Activated T-cell treated with anti-CD3 and anti-CD28 coated beads, Interleukin-2, amount 50 U/mL, for 24 hours (primary cell): Measurements from ENCODE around the gene ATP6V0C.

Experiments used
- DNase-seq: peaks from one replicate; pipeline ENCODE4 v3.0.0-alpha.2; 2020
- H3K27ac Mint-ChIP-seq: 2 replicates; pipeline ENCODE4 v1.8.0; 2020; ENCODE audit warnings: mild to moderate bottlenecking, mixed read lengths
- H3K27me3 Mint-ChIP-seq: 2 replicates; pipeline ENCODE4 v1.8.0; 2020; ENCODE audit warnings: mixed read lengths
- H3K36me3 Mint-ChIP-seq: 2 replicates; pipeline ENCODE4 v1.8.0; 2020; ENCODE audit warnings: low read depth, mixed read lengths
- H3K4me1 Mint-ChIP-seq: 2 replicates; pipeline ENCODE4 v1.8.0; 2020; ENCODE audit warnings: low read depth, mixed read lengths
- H3K4me3 Mint-ChIP-seq: 2 replicates; pipeline ENCODE4 v1.8.0; 2020; ENCODE audit warnings: mild to moderate bottlenecking, moderate library complexity, mixed read lengths
- H3K9me3 Mint-ChIP-seq: 2 replicates; pipeline ENCODE4 v1.8.0; 2020; ENCODE audit warnings: mixed read lengths

ATP6V0C gene

DNA sequence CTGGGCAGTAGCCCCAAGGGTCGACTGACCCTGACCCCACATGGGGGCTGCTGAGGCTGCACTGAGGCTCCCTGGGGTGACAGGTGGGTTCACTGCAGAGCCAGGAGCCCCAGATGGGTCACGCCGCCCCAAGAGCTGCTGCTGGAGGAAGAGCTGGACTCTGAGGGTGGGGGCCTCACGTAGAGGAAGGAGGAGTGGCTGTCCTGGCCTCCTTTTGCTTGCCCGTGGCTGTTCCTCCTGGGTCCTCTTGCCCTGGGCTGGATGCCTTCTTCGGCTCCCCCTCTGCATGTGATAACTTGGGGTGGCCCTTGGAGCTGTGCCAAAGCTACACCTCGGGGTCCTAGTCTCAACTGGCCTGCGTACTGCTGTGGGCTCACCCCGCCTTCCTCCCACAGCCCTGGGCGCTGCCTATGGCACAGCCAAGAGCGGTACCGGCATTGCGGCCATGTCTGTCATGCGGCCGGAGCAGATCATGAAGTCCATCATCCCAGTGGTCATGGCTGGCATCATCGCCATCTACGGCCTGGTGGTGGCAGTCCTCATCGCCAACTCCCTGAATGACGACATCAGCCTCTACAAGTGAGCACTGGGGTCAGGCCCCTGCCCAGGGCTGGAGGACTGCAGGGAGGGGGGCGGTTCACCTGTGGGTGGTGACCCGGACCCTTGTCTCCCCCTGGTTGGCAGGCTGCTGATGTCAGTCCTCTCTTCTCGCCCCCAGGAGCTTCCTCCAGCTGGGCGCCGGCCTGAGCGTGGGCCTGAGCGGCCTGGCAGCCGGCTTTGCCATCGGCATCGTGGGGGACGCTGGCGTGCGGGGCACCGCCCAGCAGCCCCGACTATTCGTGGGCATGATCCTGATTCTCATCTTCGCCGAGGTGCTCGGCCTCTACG is 5.3 kb downstream of the ATP6V0C start:
- no peak for DNase-seq
- no peaks in the 10 kb centered on the region for H3K27me3 Mint-ChIP-seq

GRCh38 chr16:2519711-2520080 is 5.9 kb downstream of the ATP6V0C start:
- peaks cover 58% of the 10 kb centered on the region for H3K4me1 Mint-ChIP-seq
- peaks cover 67% of the 10 kb centered on the region for H3K36me3 Mint-ChIP-seq
- H3K27me3 Mint-ChIP-seq, result no peaks in the 10 kb centered on the region
- no peak for DNase-seq
- H3K4me3 Mint-ChIP-seq, result peak overlapping the region; percentile 72
- peak overlapping the region; percentile 93 for H3K27ac Mint-ChIP-seq
- no peaks in the 10 kb centered on the region for H3K9me3 Mint-ChIP-seq

More for the DNA sequence above, 5.3 kb downstream of the ATP6V0C start:
- peak overlapping the region; percentile 97 for H3K27ac Mint-ChIP-seq
- peaks cover 58% of the 10 kb centered on the region for H3K4me1 Mint-ChIP-seq
- peak overlapping the region; percentile 72 for H3K4me3 Mint-ChIP-seq
- peaks cover 63% of the 10 kb centered on the region for H3K36me3 Mint-ChIP-seq
- no peaks in the 10 kb centered on the region for H3K9me3 Mint-ChIP-seq

- Mint-ChIP-seq H3K9me3 (no peaks in the 10 kb centered on the region), H3K4me1 (peaks cover 57% of the 10 kb centered on the region), H3K4me3 (peak within 1 kb of the TSS; percentile 86), H3K27ac (peak within 1 kb of the TSS; percentile 97), H3K36me3 (peaks cover 67% of the 10 kb centered on the region), H3K27me3 (no peaks in the 10 kb centered on the region)
- peak; percentile 88 for DNase-seq
Measured at GRCh38 chr16:2520097-2520783, 6.5 kb downstream of the ATP6V0C start, which contains the start of gene AMDHD2. Gene AMDHD2, plus strand, starts transcription at chr16:2520371. Its CDS starts 88 bp downstream, at chr16:2520459.

GRCh38 chr16:2520784-2521531 is 7.2 kb downstream of the ATP6V0C start:
- peak; percentile 60 for DNase-seq
- Mint-ChIP-seq H3K4me1 (peaks cover 50% of the 10 kb centered on the region), H3K9me3 (no peaks in the 10 kb centered on the region)

DNA sequence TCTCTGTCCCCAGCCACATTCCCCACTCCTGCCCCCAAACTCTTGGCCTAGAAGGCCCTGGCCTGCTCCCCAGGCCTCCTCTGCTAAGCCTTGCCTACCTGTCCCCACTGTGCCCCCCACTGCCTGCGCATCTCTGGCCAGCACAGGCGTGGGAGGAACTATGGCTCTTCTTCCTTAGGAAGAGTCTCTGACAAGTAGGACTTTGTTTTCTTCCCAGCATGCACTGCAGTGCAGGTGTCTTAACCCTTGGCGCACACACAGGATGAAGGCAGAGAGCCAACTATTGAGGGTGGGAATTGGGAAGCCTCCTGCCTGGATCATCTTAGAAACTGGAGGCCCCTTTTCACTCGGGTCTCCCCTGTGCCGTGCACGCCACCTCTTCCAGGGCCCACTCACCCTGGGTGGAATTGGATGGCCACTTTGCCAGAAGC is 10.1 kb downstream of the ATP6V0C start:
- Mint-ChIP-seq H3K9me3 (no peaks in the 10 kb centered on the region), H3K36me3 (peaks cover 71% of the 10 kb centered on the region), H3K27me3 (no peaks in the 10 kb centered on the region), H3K27ac (peak overlapping the region; percentile 47), H3K4me1 (peaks cover 25% of the 10 kb centered on the region), H3K4me3 (no peak overlapping the region)
- DNase-seq, result no peak

More at GRCh38 chr16:2520784-2521531, 7.2 kb downstream of the ATP6V0C start:
- H3K4me3 Mint-ChIP-seq, result peak overlapping the region; percentile 86
- peak overlapping the region; percentile 95 for H3K27ac Mint-ChIP-seq
- peaks cover 64% of the 10 kb centered on the region for H3K36me3 Mint-ChIP-seq
- no peaks in the 10 kb centered on the region for H3K27me3 Mint-ChIP-seq

DNA sequence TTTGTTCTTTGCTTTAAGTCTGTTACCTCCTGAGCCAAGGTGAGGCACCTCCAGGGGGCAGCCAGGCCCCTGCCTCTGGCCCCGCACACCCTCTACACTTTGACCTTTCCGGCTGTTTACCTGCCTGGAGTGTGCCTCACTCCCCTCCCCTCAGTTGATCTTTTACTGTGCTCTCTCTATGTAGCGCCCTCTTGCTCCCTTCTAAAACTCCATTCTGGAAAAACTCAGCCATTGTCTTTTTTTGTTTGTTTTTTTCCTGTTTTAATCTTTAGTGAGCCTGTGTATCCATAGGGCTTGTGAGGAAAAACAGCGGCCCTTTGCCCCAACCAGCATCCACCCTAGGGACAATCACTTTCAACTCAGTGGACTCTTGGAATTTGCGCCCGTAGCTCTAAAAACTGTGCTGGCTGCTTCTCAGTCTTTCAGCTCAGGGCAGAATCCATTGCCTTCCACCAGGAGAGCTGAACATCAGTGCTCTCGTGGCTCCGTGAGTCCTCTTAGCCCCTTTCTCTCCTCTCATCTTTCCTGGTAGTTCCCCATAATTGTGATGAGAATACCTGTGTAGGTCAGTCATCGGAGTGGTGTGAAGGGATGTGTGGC is 10.7 kb downstream of the ATP6V0C start:
- Mint-ChIP-seq H3K27me3 (no peaks in the 10 kb centered on the region), H3K4me3 (no peak overlapping the region), H3K4me1 (peaks cover 20% of the 10 kb centered on the region), H3K9me3 (no peaks in the 10 kb centered on the region), H3K27ac (peak overlapping the region; percentile 38), H3K36me3 (peaks cover 73% of the 10 kb centered on the region)
- no peak for DNase-seq

DNA sequence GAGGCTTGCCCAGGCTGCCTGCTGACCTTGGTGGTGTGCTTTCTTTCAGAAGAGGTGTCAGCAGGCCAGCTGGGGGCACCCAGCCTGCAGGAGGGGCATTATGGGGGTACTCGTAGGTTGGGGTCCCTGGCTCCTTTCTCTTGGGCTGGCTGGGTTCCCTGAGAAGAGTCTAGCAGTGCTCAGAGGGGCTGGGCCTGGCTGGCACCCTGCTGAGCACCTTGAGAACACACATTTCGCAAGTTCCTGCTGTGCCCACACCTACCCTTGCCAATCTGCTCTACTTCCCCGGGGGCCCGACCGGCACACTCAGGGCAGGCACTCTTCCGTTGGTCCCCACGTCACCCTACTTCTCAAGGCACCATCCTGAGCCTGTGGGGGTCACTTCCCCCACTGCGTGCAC is 12.4 kb downstream of the ATP6V0C start:
- DNase-seq, result no peak
- H3K27ac Mint-ChIP-seq, result peak overlapping the region; percentile 18
- H3K4me3 Mint-ChIP-seq, result no peak overlapping the region
- no peaks in the 10 kb centered on the region for H3K9me3 Mint-ChIP-seq
- H3K36me3 Mint-ChIP-seq, result peaks cover 74% of the 10 kb centered on the region
- H3K4me1 Mint-ChIP-seq, result peaks cover 14% of the 10 kb centered on the region
- no peaks in the 10 kb centered on the region for H3K27me3 Mint-ChIP-seq

DNA sequence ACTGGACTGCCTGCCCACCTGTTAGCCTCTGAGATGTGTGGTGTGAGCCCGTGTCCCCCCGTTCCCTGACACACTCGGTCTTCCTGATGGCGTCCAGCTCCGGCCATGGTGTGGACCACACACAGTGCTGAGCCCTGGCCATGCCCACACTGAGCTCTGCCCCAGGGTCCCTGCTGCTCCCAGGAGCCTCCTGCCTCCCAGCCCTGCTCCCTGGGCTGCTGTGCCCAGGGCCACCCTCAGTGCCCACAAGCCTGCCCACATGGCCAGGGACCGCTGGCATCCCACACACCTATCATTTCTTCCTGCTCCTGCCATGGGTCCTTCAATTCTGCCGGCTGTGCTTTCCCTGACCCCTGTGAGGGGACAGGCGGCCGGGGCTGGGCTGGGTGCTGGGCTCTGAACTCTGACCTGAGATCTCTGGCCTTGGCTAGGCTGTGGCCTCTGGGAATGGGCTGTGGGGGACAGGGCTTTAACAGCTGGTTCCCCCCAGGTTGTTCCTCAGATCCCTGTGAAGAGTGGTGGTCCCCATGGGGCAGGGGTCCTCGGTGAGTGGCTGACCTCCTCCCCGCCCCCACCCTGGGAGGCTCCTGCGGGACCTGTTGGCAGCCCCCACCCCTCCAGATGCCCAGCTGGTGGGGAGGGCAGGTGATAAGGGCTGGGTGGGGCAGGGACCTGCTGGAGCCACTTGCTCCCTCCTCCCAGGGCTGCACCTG is 13.5 kb downstream of the ATP6V0C start:
- Mint-ChIP-seq H3K27ac (no peak overlapping the region), H3K4me3 (no peak overlapping the region), H3K4me1 (peaks cover 15% of the 10 kb centered on the region), H3K9me3 (no peaks in the 10 kb centered on the region), H3K27me3 (no peaks in the 10 kb centered on the region), H3K36me3 (peaks cover 67% of the 10 kb centered on the region)
- DNase-seq, result no peak

DNA sequence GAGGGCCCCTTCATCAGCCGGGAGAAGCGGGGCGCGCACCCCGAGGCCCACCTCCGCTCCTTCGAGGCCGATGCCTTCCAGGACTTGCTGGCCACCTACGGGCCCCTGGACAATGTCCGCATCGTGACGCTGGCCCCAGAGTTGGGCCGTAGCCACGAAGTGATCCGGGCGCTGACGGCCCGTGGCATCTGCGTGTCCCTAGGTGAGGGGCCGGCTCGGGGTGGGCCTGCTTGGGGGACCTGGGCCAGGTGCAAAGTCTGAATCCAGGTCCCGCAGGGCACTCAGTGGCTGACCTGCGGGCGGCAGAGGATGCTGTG is 14.0 kb downstream of the ATP6V0C start:
- Mint-ChIP-seq H3K4me3 (no peak overlapping the region), H3K4me1 (peaks cover 20% of the 10 kb centered on the region), H3K27ac (no peak overlapping the region), H3K27me3 (no peaks in the 10 kb centered on the region), H3K36me3 (peaks cover 66% of the 10 kb centered on the region), H3K9me3 (no peaks in the 10 kb centered on the region)
- no peak for DNase-seq

DNA sequence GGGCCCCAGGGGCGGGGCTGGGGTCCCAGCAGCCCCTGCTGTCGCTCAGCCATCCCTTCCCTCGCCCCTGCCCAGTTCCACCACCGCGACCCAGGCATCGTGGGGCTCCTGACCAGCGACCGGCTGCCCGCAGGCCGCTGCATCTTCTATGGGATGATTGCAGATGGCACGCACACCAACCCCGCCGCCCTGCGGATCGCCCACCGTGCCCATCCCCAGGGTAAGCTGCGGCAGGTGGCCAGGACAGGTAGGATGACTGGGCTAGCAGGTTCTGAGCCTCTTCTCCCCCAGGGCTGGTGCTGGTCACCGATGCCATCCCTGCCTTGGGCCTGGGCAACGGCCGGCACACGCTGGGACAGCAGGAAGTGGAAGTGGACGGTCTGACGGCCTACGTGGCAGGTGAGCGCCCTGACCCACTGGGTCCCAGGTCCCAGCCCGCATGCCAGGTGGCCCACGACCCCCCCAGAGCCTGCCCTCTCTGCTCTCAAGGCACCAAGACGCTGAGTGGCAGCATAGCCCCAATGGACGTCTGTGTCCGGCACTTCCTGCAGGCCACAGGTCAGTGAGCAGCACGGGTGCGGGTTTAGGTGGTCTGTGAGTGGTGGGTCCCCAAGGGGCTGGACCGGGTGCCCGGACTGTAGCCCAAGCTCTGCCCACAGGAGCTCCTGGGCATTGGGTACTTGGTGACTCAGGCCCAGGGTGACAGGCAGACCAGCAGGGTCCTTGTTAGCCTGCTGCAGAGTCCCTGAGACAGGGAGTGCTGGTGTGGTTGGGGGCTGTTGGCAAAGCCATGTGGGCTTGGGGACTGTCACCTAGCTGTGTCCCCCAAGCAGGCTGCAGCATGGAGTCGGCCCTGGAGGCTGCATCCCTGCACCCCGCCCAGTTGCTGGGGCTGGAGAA is 14.7 kb downstream of the ATP6V0C start:
- peaks cover 23% of the 10 kb centered on the region for H3K4me1 Mint-ChIP-seq
- DNase-seq, result no peak
- no peaks in the 10 kb centered on the region for H3K27me3 Mint-ChIP-seq
- H3K9me3 Mint-ChIP-seq, result no peaks in the 10 kb centered on the region
- H3K4me3 Mint-ChIP-seq, result no peak overlapping the region
- no peak overlapping the region for H3K27ac Mint-ChIP-seq
- peaks cover 60% of the 10 kb centered on the region for H3K36me3 Mint-ChIP-seq

DNA sequence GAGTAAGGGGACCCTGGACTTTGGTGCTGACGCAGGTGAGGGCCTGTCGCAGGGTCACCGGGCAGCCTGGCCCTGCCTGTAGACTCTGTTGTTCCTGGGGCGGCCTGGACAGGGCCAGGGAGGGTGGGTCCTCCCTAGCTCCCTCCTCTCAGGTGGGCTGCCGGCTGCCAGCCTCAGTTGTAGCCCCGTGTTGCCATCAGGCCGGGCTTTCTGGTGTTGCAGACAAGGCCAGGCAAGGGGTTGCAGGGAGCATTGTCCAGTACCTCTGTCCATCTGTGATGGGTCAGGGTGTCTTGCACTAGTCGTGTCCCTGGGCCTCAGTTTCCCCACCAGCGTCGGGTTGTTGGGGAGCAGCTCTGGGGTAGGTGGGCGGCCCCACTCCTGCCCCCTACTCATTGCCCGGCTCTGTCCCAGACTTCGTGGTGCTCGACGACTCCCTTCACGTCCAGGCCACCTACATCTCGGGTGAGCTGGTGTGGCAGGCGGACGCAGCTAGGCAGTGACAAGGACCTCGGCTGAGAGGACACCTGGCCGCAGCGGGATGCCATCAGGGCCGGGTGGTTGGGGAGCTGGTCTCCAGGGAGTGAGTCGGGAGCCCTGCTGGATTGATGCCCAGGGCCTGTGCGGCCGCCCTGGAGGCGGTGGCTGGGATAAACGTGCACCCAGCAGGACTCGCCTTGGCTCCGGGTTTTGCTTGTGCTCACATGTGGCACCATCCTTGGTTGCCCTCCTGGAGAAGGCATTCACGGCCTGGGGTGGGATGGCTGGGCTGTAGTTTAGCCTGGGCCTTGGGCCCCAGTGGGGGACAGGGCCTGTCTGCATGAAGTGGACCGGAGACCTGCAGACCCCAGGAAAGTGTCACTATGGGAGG is 15.5 kb downstream of the ATP6V0C start:
- H3K36me3 Mint-ChIP-seq, result peaks cover 51% of the 10 kb centered on the region
- DNase-seq, result no peak

DNA sequence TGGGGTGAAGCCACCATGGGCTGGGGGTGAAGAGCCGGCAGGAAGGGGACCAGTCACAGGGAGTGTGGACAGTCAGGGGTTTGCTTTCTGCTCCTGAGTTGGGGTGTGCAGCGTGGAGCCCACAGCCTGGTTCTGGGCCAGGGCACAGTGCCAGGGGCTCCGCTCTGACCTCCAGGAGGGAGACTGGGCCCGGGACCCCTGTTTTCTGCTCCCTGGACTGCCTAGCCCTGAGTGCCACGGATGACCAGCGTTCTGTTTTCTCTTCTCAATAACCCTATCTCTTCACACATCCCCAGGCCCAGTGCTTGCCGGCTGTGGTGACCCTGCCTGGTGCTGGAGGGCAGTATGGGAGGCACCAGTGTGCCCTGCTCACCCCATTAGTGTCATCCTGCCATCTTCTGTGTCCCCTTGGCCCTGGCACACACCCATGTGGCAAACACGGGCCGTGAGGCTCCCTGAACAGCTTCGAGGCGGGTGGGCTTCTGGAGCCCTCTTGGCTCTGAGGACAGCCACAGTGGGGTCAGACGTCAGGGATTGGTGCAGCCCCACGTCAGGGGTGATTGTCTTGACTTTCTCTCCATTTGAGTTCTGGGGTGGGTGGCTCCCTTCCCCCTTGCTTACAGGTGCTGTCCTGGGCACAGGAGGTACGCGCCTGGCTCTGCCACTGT is 16.3 kb downstream of the ATP6V0C start:
- Mint-ChIP-seq H3K4me3 (no peak overlapping the region), H3K36me3 (peaks cover 43% of the 10 kb centered on the region), H3K9me3 (no peaks in the 10 kb centered on the region)

More for the DNA sequence above, 15.5 kb downstream of the ATP6V0C start:
- Mint-ChIP-seq H3K9me3 (no peaks in the 10 kb centered on the region), H3K27ac (no peak overlapping the region), H3K4me1 (peaks cover 25% of the 10 kb centered on the region), H3K27me3 (no peaks in the 10 kb centered on the region), H3K4me3 (no peak overlapping the region)

More for the DNA sequence above, 16.3 kb downstream of the ATP6V0C start:
- Mint-ChIP-seq H3K4me1 (peaks cover 23% of the 10 kb centered on the region), H3K27me3 (no peaks in the 10 kb centered on the region), H3K27ac (no peak overlapping the region)
- DNase-seq, result no peak
